HL-60/S4 treated with retinoic acid at 250 ng/mL for 4 days and 3 days (cell line): ENCODE measurements around the gene PARD6B.
"Not testable (repeated sequence)": the region's sequence is repeated elsewhere in the genome, so short reads cannot be mapped to it uniquely, and the experiment has no call there.

Source experiments
- in situ Hi-C: fragments of 300-500 bp; cut with MboI; formaldehyde crosslinking; loops from 2 replicates; pipeline ENCODE4 v1.7.0; 2022; ENCODE audit warnings: low sequenced_read_pairs

PARD6B gene

GRCh38 chr20:50731055-50731929 is at the start of gene PARD6B:
PARD6B (plus strand) TSS chr20:50731580; CDS start chr20:50731787, 207 bp downstream.
- in situ Hi-C loops, result no loop called here

- in situ Hi-C loops, result no loop called here
Observed at GRCh38 chr20:50682065-50682464, 49.3 kb upstream of the PARD6B start.

GRCh38 chr20:50682947-50683530 is 48.3 kb upstream of the PARD6B start:
- in situ Hi-C loops, result no loop called here

- in situ Hi-C loops, result no loop called here
Observed at GRCh38 chr20:50683570-50683969, 47.8 kb upstream of the PARD6B start.

- in situ Hi-C loops, result no loop called here
Observed at GRCh38 chr20:50686821-50687220, 44.6 kb upstream of the PARD6B start.

GRCh38 chr20:50688256-50688975 is 43.0 kb upstream of the PARD6B start:
- in situ Hi-C loops, result no loop called here

GRCh38 chr20:50689864-50690649 is 41.3 kb upstream of the PARD6B start:
- in situ Hi-C loops, result no loop called here

GRCh38 chr20:50690650-50691572 is 40.5 kb upstream of the PARD6B start, which contains the start of gene RIPOR3:
RIPOR3 (minus strand) TSS chr20:50691542; CDS start chr20:50691128, 414 bp downstream.
- in situ Hi-C loops, result no loop called here

GRCh38 chr20:50691573-50692551 is 39.5 kb upstream of the PARD6B start:
- in situ Hi-C loops, result no loop called here

- in situ Hi-C loops, result no loop called here
Observed at GRCh38 chr20:50692552-50692933, 38.8 kb upstream of the PARD6B start.

GRCh38 chr20:50693001-50693400 is 38.4 kb upstream of the PARD6B start:
- in situ Hi-C loops, result no loop called here

GRCh38 chr20:50694379-50695134 is 36.8 kb upstream of the PARD6B start:
- in situ Hi-C loops, result no loop called here

GRCh38 chr20:50695135-50695872 is 36.1 kb upstream of the PARD6B start:
- in situ Hi-C loops, result no loop called here

GRCh38 chr20:50698255-50698654 is 33.1 kb upstream of the PARD6B start:
- in situ Hi-C loops, result not testable (repeated sequence)

GRCh38 chr20:50699688-50700087 is 31.7 kb upstream of the PARD6B start:
- in situ Hi-C loops, result no loop called here

GRCh38 chr20:50701041-50701963 is 30.1 kb upstream of the PARD6B start:
- in situ Hi-C loops, result no loop called here
